ENCODE results near the gene AKT3. TPM values are rescaled to one million over a fixed set of nuclear protein-coding genes. Genes with fewer than 3 reads are reported as not detected.
"Not testable (repeated sequence)": the region's sequence is repeated elsewhere in the genome, so short reads cannot be mapped to it uniquely, and the experiment has no call there.

Gene AKT3
- total RNA-seq, 1 experiment from 2014 or later: 35.8 TPM

DNA sequence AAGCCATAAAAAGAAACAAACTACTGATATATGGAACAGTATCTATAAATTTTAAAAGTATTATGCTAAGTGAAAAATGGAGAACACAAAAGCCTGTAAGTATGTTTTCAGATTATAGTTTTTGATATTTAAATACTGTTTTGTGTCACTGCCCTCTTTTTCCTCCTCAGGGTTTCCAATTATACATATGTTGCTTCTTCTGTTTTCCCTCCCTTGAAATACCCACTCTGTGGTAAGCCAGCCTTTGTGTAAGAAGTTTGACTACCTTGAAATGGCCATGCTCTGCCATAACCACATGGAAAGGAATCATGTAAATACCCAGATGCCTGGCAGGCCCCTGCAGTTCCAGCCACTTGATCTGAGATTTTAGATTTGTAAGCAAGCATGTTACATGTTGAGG lies 248.3 kb downstream of the AKT3 start:
- no peak for DNase-seq (ENCODE audit: low read depth)

DNA sequence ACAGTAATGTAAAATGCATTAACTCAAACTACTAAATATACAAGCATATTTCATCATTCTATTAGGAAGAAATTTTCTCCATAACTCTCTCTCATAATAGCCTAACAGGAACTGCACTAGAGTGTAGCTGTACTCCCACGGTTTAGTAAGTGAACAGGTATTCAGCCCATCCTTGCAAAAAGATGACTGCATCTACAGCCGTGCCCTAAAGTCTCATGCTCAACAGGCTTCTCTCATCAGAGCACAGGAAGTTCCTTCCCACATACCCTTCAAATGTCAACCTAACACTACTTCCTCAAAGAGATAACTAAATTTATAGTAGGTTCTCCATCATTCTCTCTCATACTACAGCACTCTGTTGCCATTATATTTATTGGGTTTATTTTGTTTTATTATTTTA lies 251.6 kb downstream of the AKT3 start:
- peak; percentile 67 for DNase-seq (ENCODE audit: low read depth)

DNA sequence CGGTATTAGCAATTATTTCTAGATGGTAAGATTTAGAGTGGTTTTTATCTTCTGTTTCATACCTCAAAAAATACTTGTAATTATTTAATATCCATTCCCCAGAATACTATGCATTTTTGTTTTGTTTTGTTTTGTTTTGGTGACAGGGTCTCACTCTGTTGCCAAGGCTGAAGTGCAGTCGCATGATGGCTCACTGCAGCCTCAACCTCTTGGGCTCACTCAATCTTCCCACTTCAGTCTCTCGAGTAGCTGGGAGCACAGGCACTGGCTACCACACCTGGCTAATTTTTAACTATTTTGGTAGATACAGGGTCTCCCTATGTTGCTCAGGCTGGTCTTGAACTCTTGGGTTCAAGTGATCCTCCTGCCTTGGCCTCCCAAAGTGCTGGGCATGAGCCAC lies 252.7 kb downstream of the AKT3 start:
- DNase-seq (ENCODE audit: low read depth): peak; percentile 46

DNA sequence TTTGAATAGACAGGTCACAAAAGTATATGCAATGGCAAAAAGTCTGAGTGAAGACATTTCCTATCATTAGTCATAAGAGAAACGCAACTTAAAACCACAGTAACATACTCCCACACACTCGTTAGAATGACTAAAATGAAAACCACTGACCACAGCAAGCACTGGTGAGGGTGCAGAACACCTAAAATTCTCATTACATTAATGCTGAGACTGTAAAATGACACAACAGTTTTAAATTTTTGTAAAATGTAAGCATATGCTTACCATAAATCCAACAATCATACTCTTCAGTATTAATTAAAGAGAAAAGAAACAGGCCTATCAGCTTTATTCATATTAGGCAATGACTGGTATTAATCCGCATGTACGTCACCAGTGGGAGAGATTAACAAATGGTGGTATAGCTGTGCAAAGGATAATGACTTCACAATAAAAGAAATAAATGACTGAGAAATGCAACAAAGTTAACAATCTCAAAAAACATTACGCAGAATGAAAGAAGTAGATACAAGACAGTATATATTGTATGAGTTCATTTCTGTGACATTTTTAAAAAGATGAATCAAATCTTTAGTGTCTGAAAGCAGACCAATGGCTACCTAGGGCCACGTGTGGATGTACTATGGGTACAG lies 253.5 kb downstream of the AKT3 start:
- DNase-seq (ENCODE audit: low read depth): peak; percentile 89

DNA sequence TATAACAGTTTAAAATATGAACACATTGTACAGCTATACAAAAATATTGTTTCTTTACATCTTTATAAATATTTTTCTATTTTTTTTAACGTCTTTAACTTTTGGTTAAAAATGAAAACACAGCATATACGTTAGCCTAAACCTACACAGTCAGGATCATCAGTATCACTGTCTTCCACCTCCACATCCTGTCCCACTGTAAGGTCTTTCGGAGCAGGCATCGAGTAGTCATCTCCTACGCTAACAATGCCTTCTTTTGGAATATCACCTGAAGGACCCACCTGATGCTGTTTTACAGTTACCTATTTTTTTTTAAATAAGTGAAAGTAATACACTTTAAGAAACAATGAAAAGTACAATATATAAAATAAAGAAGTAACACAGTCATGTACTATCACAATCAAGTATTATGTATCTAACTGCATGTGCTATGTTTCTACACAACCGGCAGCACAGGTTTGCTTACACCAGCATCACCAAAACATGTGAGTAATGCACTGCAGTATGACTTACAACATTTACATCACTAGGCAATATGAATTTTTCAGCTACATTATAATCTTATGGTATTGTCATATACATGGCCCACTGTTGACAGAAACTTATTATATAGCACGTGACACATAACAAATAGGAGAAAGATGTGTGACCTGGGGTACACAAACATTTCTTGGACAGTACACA lies 254.4 kb downstream of the AKT3 start:
- no peak for DNase-seq (ENCODE audit: low read depth)

DNA sequence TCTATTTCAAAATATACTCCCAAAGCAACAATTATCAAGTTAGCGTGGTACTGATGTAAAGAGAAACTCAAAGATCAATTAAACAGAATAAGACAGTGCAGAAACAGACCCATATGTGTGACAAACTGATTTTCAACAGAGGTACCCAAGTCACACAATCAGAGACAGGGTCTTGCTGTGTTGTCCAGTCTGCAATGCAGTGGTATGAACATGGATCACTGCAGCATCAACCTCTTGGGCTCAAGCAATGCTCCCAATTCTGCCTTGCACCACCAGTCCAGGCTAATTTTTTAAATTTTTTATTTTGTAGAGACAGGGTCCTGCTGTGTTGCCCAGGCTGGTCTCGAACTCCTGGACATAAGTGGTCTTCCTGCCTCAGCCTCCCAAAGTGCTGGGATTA lies 255.6 kb downstream of the AKT3 start:
- DNase-seq (ENCODE audit: low read depth): no peak

DNA sequence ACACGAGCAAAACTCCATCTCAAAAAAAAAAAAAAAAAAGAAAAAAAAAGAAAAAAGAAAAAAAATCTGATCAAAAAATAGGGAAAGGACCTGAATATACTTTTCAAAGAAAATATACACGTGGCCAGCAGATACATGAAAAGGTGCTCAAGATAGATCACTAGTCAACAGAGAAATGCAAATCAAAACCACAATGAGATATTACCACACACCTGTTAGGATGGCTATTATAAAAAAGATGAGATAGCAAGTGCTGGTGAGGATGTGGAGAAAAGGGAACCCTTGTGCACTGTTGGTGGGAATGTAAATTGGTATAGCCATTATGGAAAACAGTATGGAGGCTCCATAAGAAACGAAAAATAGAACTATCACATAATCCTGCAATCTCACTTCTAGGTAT lies 260.8 kb downstream of the AKT3 start:
- DNase-seq (ENCODE audit: low read depth): not testable (repeated sequence)

DNA sequence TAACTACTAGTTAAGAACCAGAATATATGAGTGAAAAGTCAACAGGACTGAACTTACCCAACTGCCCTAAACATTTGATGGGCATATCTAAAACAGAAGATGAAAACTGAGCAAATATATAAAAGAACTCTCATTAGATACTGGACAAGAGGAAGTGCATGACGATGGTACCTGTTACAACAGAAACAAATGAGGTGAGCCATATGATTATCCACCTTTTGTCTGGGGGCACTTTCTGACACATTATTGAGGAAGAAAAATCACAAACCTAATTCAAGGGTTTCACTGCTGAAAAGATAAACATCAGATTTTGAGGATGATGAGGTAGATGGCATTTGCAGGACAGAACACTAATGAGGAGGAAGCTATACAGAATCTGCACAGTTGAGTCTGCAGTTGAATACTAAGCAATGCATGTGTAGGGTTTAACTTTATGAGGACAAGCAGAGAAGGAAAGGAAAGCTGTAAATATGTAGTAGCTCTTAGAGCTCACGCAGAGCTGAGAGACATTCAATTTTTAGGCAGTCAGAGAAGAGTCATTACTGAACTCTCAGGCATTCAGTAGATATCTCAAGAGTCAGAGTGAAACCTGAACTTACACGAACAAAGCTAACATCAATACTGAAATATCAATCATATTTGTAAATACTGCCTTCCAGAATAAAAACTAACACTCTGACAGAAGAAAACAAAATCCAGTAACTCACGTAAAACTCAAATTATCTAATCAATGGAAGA lies 262.1 kb downstream of the AKT3 start:
- DNase-seq (ENCODE audit: low read depth): no peak

DNA sequence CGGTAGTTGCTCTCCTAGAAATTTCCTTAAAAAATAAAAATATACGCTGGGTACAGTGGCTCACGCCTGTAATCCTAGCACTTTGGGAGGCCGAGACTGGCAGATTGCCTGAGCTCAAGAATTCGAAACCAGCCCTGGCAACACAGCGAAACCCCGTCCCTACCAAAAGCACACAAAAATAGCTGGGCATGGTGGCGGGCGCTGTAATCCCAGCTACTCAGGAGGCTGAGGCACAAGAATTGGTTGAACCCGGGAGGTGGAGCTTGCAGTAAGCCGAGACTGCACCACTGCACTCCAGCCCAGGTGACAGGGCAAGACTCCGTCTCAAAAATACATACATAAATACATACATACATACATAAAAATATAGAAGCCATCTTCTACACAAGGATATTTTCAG lies 262.8 kb downstream of the AKT3 start:
- no peak for DNase-seq (ENCODE audit: low read depth)

DNA sequence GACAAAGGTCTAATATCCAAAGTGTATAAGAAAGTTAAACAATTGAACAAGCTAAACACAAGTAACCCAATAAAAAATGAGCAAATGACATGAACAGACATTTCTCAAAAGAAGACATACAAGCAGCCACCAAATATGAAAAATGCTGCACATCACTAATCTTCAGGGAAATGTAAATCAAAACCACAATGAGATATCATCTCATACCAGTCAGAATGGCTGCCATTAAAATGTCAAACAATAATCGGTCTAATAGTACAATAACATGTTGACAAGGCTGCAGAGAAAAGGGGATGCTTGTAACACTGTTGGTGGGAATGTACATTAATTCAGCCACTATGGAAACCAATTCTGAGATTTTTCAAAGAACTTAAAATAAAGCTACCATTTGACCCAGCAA lies 264.1 kb downstream of the AKT3 start:
- DNase-seq (ENCODE audit: low read depth): no peak

DNA sequence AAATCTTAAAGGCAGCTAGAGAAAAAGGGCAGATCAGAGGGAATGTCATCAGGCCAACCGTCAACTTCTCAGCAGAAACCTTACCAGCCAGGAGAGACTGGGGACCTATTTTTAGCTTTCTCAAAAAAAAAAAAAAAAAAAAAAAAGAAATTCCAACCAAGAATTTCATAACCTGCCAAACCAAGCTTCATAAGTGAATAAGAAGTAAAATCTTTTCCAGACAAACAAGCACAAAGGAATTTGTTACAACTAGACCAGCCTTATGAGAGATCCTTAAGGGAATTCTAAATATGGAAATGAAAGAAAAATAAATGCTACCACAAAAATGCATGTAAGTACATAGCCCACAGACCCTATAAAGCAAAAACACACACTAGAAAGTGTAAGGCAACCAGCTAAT lies 267.7 kb downstream of the AKT3 start:
- DNase-seq (ENCODE audit: low read depth): peak; percentile 52

DNA sequence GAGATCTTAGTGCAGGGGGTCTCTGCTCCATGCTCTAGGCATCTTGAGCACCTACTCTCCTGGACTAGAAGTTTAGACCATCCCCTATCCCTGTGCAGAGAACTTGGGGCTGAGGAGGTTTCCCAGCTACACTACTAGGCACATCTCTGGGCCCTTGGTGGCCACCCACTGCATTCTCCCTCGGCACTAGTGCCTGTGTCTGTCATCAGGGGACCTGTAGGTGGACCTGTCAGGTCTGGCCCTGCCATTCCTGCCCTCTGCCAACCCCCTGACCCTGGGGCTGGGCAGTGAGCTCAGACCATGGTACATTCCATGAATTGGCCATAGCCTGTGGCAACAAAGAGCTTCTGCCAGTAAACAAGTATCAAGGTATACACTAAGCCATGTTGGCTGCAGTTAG lies 269.1 kb downstream of the AKT3 start:
- DNase-seq (ENCODE audit: low read depth): no peak

DNA sequence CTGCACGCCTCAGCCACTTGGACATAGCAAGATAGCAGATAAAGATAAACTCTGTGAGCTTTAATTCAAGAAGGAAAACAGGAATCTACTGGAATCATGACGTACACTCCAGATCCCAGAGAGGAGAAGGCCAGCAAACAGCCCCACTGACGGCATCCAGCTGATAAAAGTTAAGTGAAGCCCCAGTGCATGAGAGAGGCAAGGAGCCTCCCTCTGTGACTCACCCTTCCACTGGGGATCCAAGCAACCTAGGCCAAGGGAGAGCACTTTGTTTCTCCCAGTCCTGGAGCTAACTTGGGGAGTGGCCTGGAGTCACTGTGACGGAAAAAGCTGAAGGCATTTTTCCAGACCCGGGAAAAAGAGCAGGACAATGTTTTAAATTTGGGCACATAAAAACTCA lies 270.0 kb downstream of the AKT3 start:
- DNase-seq (ENCODE audit: low read depth): peak; percentile 9

DNA sequence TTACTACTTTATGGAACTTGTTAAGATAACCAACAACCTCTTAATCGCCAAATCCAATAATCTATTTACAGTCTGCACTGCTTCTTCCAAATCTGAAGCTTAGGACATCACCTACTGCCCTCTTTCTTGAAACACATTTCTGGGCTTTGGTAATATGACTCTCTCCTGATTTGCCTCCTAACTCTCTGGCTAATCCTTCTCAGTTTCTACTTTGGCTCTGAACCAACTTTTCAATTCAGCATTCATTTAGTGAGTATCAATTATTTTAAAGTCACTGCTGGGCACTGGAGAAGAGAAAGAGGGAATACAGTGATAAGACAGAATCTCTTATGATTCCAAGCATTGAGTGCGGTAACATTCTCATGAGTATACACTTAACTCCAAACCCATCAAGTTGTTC lies 275.0 kb downstream of the AKT3 start:
- DNase-seq (ENCODE audit: low read depth): peak; percentile 2

DNA sequence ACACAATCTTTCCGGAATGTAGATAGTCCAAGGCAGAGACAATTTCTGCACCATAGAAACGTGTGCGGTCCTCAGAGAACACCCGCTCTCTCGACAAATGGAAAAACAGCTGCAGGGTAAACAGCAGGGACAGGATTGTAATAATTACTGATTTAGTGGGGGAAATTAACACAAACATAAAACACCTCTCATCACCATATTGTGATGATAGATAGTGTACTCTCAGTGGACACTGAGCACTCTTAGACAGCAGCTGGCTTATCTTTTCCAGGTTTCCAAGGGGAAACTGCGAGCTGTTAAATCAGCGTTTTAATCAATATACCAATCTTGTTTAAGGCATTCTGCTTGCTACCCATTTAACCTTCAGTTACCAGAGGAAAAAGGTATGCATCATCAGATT lies 277.1 kb downstream of the AKT3 start:
- no peak for DNase-seq (ENCODE audit: low read depth)

DNA sequence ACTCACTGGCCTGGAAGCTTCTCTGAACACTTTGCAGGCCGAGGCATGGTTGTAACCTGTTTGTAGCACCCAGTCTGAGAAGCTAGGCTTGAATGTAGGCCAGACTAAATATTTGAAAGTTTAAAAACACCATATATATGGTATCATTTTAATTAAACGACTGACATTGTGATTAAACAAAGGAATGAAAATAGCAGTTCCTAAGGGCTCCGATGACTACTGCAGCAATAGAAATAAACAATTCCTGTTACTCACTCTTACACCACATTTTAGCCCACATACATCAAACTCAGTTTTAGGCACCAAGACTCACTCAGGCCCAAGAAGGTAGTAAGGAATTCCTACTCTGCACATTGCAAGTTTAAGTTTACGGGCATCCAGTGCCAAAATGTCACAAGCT lies 281.2 kb downstream of the AKT3 start:
- DNase-seq (ENCODE audit: low read depth): peak; percentile 64

DNA sequence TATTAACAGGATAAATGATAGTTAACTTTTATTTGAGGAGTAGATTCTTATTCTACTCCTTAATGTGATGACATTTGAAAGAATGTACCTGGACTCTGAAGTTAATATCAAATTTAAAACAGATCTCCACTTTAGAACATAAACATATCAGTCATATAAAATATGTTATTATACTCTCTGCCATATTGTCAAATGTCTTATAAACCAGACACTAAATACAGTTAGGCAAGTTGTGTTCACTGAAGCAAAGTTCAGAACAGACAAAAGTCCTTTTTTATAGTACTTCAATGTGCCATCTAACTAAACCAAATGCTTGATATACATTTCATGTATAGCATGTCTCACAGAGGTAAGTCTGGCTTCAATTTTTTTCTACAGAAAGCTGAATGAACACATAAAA lies 285.2 kb downstream of the AKT3 start:
- DNase-seq (ENCODE audit: low read depth): no peak

DNA sequence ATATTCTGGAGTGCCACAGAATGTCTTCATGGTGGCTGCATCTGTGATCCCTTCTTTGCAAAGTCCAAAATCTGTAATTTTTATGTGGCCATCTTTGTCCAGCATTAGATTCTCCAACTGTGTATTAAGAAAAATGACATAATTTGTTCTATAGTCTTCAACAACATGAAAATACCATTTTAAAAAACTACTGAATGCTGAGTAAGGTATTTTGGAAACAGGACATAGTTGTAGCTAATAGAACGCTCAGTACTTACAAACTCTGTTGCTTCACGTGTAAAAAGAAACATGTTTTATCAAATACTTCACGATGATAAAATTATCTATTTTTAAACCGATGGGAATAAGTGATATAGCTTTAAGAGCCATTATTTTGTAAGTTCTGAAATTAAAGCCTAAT lies 286.3 kb downstream of the AKT3 start:
- DNase-seq (ENCODE audit: low read depth): no peak

DNA sequence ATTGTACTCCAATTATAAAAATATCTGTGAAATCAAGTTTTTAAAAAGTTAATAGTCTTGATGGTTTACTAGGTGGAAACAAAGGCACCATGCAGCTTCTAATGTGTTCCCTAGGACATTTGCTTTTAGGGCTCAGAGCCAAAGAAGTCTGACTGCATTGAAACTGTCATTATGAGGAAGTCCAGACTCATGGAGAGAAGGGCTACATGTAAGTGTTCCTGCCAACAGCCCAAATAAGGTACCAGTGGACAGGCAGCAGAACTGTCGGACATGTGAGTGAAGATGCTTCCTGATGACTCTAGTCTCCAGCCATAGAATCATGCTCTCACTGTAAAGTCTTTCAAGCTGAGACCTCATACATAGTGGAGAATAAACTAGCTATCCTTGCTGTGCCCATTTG lies 287.6 kb downstream of the AKT3 start:
- no peak for DNase-seq (ENCODE audit: low read depth)

DNA sequence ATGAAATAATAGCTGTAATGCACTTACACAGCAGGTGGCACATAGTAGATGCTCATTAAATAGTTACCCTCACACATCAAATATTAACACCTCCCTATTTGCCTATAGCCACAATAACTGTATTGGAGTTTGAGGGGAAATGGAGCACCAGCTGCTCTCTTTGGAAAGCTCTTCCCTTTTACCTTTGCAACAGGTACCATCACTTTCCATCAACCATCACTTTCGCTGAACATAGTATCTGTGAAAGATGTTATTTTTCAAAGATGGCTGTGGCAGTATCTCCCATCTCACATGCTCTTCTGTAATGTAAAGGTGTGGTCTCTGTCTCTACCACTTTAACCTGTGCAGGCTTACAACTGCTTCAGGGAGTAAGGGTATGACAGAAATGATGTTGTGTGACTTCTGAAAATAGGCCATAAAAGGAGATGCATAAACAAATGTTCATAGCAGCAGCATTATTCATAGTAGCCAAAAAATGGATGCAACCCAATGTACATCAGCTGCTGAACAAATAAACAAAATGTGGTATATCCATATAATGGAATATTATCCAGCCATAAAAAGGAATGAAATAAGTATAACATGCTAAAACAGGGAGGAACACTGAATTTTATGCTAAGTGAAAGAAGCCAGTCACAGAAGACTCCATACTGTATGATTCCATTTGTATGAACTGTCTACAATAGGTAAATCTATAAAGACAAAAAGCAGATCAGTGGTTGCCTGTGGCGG lies 288.3 kb downstream of the AKT3 start:
- no peak for DNase-seq (ENCODE audit: low read depth)

DNA sequence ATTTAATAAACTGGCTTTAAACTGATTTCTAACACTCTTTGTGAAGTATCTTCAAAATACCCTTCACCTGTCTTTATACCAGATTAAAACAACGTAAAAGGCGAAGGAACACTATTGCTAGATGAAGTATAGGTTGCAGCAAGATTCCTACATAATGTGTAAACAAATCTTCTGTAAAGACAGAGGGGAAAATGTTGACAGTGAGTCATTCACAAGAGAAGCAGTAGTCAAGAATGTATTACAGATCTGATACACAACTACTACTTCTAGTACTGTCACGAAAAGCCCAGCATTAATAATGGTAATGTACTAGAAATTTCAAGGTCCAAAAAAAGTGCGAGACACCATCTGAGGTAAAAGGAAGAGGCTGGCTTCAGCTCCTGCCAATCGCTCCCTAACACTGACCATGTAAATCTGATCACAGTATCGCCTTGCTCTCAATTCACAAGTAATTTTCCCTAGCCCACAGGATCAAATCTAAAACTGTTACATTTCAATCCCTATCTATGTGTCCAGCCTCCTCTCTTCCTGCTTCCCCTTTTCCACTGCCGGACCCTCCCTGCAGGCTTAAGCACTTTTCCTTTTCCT lies 290.4 kb downstream of the AKT3 start:
- DNase-seq (ENCODE audit: low read depth): no peak

DNA sequence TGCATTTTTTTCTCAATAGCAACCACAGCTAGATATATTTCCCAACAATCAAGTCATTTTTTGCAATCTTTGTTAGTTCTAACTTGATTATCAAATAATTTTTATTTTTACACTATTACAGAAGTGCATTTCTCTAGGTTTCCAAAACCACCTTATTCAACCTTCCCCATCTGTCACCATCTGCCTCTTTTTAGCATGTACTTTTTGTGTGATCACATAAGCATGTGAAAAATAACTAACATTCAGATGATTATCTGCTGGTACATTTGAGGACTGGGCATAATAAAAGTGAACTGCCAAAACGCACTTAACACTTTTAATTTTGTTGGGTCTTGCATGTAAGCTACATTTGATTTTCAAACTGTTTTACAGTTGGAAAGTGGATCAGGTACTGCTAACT lies 291.5 kb downstream of the AKT3 start:
- no peak for DNase-seq (ENCODE audit: low read depth)
